ENCODE data around the gene CKAP4. TPM values are rescaled to one million over a fixed set of nuclear protein-coding genes. Genes with fewer than 3 reads are reported as not detected.
A peak's percentile ranks its signal among the peaks of the same experiment; 100 is the strongest.

Gene CKAP4
- total RNA-seq, 2 donors from 2014 or later, result 36.2 to 56.4 TPM

DNA sequence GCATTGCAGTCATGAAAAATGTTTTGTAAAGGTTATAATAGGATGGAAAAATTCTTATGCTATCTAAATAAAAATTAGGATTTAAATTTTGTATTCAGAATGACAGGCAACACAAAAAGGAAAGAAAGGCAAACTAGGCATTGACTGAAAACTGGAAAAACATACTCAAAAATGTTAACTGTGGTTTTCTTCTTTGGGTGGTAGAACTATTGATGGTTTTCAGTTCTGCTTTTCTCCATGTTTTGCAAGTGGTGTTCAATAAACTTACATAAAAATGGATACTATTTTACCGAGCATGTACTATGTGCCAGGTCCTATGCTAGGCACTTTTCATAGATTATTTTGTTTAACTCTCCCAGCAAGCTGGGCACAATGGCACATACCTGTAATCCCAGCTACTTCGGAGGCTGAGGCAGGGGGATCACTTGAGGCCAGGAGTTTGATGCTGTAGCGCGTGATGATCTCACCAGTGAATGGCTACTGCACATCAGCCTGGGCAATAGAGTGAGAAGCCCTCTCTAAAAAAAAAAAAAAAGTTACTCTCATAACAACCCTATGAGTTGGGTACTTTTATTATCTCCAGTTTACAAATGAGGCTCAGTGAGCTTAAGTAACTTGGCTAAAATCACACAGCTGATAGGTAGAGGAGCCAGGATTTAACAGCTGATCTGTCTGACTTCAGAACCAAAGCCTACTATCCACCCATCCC lies 28.4 kb upstream of the CKAP4 start:
- ATAC-seq (no peak), DNase-seq (no peak)
- intact Hi-C loops (cut with DNase I), result no loop called here

DNA sequence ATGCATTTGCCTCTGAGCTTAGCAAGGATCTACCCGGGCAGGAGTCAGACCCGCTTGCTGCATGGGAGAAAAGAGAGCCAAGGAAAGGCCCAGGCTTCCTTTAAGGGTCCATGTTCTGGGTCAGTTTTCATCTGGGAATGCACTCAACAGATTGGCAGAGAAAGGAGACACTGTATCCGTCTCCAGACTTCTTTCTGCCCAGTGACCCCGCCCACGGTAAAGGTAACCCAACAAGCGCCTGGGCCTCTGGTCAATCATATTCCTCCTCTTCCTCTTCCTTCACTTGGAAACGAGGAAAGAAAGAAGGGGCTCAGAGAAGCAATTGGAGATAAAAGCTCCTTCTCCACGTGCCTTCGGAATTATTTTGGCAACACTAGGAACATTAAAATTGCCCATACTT lies 27.6 kb upstream of the CKAP4 start:
- ATAC-seq (no peak), DNase-seq (no peak)
- intact Hi-C loops (cut with DNase I), result no loop called here

- no peak for ATAC-seq
- no peak for DNase-seq
- intact Hi-C loops (cut with DNase I), result no loop called here
These were observed 26.8 kb upstream of the CKAP4 start for GRCh38 chr12:106274575-106275121.

GRCh38 chr12:106274012-106274411 lies 26.2 kb upstream of the CKAP4 start:
- intact Hi-C loops (cut with DNase I), result no loop called here
- ATAC-seq (no peak), DNase-seq (no peak)

GRCh38 chr12:106273491-106273890 lies 25.7 kb upstream of the CKAP4 start:
- intact Hi-C loops (cut with DNase I), result no loop called here
- no peak for ATAC-seq
- no peak for DNase-seq

GRCh38 chr12:106271575-106272505 lies 24.0 kb upstream of the CKAP4 start:
- DNase-seq (no peak), ATAC-seq (no peak)
- intact Hi-C loops (cut with DNase I), result no loop called here

GRCh38 chr12:106269150-106269771 lies 21.4 kb upstream of the CKAP4 start:
- ATAC-seq (no peak), DNase-seq (no peak)
- intact Hi-C loops (cut with DNase I), result no loop called here

- intact Hi-C loops (cut with DNase I), result no loop called here
- ATAC-seq (no peak), DNase-seq (no peak)
These were observed 19.7 kb upstream of the CKAP4 start for GRCh38 chr12:106267535-106267934.

GRCh38 chr12:106265116-106265515 lies 17.3 kb upstream of the CKAP4 start:
- DNase-seq (no peak), ATAC-seq (no peak)
- intact Hi-C loops (cut with DNase I), result no loop called here

DNA sequence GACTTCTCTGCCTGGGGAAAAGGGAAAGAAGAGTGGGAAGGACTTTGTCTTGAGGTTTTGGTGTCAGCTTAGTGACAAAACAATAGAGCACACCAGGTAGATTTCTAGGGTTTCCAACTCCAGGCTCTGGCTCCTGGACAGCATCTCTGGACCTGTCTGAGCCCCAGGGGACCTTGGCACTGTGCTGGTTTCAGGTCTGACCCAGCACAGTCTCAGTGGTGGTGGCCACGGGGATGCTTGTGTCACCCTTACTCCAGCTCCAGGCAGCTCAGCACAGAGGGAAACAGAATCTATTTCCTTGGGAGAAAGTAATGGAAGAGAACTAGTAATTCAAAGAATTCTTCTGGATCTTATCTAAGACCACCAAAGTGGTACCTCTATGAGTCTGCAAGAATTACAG lies 11.1 kb upstream of the CKAP4 start:
- intact Hi-C loops (cut with DNase I), result no loop called here
- DNase-seq (no peak), ATAC-seq (no peak)

- intact Hi-C loops (cut with DNase I), result no loop called here
- ATAC-seq (no peak), DNase-seq (no peak)
These were observed 10.4 kb upstream of the CKAP4 start for GRCh38 chr12:106258226-106258625.

DNA sequence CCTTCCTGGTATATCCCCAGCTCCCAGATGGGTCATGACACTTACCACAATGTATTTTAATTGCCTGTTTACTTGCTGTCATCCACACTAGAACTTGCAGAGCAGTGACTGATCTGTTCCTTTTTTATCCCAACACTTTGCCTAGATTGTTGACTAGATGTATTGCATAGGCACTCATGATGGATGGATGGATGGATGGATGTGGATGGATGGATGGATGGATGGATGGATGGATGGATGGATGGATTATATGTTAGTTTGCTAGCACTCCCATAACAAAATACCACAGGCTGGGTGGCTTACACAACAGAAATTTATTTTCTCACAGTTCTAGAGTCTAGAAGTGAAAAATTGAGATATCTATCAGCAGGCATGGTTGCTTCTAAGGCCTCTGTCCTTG lies 8.7 kb upstream of the CKAP4 start:
- ATAC-seq, result no peak
- no peak for DNase-seq
- intact Hi-C loops (cut with DNase I), result no loop called here

DNA sequence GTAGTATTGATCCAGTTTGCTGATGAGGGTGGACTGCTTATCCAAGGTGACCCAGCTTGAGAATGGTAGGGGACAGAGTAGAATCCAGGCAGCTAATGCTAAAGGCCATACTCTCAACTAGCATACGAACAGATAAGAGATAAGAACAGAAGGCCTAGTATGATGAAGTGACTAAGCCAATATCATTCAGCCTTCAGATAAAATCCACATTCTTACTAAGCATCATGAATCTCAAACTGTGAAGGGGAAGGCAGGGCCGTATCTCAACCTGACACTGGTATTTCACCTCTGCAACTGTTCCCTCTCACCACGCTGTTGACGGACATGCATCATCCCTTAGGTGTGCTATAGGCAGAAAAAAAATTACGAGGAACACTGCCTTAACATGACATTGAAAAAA lies 8.1 kb upstream of the CKAP4 start:
- no peak for ATAC-seq
- intact Hi-C loops (cut with DNase I), result no loop called here
- no peak for DNase-seq

DNA sequence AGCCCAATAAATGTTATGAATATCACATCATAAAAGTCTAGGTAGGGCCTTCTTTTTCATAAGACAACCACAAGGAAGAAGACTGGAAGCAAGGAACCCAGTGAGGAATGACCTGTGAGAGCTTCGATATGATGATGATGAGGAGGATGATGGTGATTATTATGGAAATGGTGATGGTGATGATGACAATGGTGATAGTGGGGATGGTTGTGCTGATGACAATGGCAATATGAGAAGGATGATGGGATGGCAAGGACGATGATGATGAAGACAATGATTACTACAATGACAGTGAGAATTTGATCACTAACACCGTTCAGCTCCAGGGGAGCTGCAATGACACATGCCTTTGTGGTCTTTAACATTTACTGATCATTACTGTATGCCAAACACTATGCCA lies 7.7 kb upstream of the CKAP4 start:
- ATAC-seq, result no peak
- intact Hi-C loops (cut with DNase I), result no loop called here
- no peak for DNase-seq

- intact Hi-C loops (cut with DNase I), result no loop called here
- ATAC-seq, result no peak
- DNase-seq, result no peak
These were observed 6.9 kb upstream of the CKAP4 start for GRCh38 chr12:106254724-106255123.

DNA sequence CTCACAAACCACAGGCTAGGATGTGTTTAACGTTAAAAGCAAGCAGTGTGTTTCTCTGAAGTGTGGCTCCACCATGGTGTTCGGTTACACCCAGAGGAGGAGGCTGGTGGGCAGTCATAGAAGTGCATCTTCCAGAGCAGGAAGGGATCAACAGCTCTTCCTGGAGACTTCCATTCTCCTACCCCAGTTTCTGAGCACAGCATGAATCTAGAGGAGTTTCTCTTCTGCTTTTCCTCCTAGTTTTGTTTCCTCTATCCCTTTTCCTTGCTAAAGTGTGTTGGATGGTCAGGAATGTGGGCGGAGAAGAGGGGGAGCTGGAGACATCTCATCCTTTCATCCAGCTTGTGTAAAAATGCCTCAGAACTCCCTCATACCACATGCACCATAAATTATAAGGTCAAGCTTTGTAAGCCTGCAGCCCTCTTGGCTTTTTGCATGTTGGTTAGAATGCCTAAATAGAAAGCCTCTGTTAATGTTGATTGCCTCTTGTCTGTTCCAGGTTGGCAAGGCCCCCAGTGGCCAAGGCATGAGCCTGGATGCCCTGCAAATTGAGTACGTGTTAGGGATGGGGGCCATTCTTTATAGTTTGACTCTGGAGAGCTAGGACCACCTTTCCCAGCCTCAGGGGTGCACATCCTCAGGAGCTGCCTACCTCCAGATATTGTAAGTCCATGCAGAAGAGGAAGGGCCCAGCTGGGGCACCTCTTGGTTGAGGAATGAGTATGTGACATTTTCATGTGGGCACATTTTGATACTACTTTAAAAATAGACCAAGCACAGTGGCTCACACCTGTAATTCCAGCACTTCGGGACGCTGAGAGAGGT lies 4.0 kb upstream of the CKAP4 start:
- DNase-seq (no peak), ATAC-seq (no peak)

DNA sequence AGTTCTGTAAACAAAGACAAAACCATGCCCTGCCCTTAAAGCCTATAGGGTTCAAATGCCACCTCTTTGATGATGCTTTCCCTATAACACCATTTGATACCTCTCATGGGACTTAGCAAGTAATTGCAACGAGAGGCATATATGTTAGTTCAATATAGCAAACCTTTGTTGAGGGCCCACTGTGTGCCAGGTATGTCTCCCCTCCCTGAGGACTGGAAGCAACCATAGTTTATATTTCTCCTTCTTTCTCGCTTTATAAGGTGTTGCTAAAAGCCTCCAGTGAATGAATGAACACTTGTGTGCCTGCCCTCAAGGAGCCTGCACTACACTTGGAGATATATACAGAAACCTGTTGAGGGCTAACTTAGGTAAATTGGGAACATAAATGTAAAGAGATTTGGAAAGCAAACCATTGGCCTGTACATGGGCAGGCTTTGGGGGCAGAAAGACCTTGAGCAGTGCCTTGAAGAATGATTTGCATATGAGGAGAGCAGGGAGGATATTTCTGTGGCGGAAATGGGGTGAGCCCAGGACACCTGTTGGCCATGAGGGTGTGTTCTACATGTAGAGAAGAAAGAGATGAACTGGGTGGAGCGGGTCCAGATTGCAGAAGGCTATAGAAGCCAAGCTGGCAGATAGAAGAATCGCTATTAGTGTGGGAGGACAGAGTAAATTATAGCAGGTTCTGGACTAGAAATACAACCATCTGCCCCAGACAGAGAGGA lies 1.8 kb upstream of the CKAP4 start:
- DNase-seq (no peak), ATAC-seq (no peak)
- intact Hi-C loops (cut with DNase I), result loop anchor here in 1 of 2 donors (5.0 kb wide), 1 partner anchor 53 kb away; the partner anchor contains the start of gene TCP11L2

More for the DNA sequence above, 4.0 kb upstream of the CKAP4 start:
- intact Hi-C loops (cut with DNase I), result no loop called here

DNA sequence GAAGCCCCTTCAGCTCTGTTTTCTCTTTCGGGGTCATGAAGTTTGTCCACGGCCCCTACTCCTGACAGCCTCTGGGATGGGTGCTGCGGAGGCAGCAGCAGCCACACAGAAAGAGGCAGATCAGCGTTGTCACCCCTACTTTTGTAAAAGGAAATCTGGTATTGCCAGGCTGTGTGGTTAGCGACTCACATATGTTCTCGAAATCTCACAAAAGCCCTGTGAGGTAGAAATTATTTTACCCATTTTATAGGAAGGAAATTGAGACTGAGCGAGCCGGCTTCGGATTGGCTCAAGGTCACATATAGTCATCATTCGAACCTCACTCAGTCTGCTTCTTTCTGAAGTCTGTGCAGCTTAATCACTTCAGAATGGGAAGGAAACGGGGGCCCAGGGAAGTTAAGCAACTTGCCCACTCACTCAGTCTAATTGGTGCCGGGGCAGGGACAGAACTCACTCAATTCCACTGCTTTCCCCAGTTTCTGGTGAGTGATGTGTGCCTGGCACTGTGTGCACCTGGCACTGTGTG lies 1.1 kb upstream of the CKAP4 start:
- intact Hi-C loops (cut with DNase I), result loop anchor here in 1 of 2 donors (5.0 kb wide), 1 partner anchor 53 kb away; the partner anchor contains the start of gene TCP11L2

More for the DNA sequence above, 1.1 kb upstream of the CKAP4 start:
- DNase-seq, result no peak
- peak in 1 of 2 donors; percentile 5 for ATAC-seq

All from left cardiac atrium (tissue), 4 donors.